AG09319 (cell line): ENCODE results near the gene ZNF684.
A peak's percentile ranks its signal among the peaks of the same experiment; 100 is the strongest.
"Not testable (repeated sequence)": the region's sequence is repeated elsewhere in the genome, so short reads cannot be mapped to it uniquely, and the experiment has no call there.

Experiments used
- DNase-seq: peaks from one replicate; pipeline ENCODE4 v3.0.0-alpha.2; 2010; ENCODE audit warnings: low read depth; ENCODE audit errors: extremely low read depth
- TF ChIP-seq, protein P1 (sequence below): IDR thresholded peaks from 2 replicates; pipeline ENCODE4 v1.5.1; 2011; ENCODE audit warnings: low read depth, mild to moderate bottlenecking, inconsistent platforms, low read length, moderate library complexity

The ZNF684 gene

GRCh38 chr1:40532062-40532389 lies 589 bp downstream of the ZNF684 start:
- TF ChIP-seq, protein P1, sequence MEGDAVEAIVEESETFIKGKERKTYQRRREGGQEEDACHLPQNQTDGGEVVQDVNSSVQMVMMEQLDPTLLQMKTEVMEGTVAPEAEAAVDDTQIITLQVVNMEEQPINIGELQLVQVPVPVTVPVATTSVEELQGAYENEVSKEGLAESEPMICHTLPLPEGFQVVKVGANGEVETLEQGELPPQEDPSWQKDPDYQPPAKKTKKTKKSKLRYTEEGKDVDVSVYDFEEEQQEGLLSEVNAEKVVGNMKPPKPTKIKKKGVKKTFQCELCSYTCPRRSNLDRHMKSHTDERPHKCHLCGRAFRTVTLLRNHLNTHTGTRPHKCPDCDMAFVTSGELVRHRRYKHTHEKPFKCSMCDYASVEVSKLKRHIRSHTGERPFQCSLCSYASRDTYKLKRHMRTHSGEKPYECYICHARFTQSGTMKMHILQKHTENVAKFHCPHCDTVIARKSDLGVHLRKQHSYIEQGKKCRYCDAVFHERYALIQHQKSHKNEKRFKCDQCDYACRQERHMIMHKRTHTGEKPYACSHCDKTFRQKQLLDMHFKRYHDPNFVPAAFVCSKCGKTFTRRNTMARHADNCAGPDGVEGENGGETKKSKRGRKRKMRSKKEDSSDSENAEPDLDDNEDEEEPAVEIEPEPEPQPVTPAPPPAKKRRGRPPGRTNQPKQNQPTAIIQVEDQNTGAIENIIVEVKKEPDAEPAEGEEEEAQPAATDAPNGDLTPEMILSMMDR: no peak

DNA sequence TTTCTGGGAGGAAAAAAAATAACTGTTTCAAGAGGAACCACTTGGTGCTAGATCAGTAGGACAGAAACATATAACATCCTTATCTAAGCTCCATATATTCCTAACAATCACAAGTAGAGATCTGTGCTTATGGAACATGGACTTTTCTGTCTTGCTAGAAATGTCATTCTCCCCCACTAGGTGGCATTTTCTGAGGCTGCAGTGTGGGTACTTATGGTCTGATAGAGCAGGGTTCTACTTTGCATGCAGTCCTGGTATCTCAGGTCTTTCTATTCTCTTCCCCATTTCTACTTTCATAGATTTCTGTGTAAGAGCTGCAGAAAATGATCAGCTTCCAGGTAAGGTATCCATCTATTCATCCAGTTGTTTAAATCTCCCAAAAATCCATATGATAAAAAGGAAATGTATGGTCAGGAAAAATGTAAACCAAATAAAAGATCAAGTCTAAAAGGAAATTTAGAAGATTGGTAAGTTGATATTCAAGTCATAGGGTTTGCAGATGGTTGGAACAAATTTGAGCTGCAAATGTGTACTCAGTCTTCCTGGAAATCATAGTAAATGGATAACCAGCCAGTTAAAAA lies 1.5 kb downstream of the ZNF684 start:
- no peak for DNase-seq
- TF ChIP-seq, protein P1: peak; percentile 62

More at GRCh38 chr1:40532062-40532389, 589 bp downstream of the ZNF684 start:
- DNase-seq: no peak

- TF ChIP-seq, protein P1: no peak
- no peak for DNase-seq
Measured at GRCh38 chr1:40534589-40534988, 3.2 kb downstream of the ZNF684 start.

DNA sequence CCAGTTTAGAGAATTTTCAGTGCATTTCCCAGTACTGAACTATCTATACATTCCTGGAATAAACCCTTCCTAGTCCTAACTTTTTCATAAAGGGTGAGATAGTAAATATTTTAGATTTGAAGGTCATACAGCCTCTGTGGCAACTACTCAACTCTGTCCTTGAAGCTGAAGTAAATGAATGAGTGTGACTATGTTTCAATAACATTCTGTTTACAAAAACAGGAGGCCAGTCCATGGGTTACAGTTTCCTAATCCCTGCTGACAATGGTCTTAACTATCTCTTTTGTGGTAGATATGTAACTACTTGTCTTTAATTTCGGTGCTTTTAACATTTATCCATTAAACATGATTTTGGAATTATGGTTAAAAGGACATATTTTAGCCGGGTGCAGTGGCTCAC lies 4.3 kb downstream of the ZNF684 start:
- DNase-seq: no peak
- TF ChIP-seq, protein P1: no peak

- no peak for DNase-seq
- TF ChIP-seq, protein P1: no peak
Measured at GRCh38 chr1:40539338-40539737, 7.9 kb downstream of the ZNF684 start.

DNA sequence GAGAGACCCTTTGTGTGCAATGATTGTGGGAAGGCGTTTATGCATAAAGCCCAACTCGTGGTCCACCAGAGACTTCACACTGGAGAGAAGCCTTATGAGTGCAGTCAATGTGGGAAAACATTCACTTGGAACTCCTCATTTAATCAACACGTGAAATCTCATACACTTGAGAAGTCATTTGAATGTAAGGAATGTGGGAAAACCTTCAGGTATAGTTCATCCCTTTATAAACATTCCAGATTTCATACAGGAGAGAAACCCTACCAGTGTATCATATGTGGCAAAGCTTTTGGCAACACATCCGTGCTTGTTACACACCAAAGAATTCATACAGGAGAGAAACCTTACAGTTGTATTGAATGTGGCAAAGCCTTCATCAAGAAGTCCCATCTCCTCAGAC lies 15.5 kb downstream of the ZNF684 start:
- DNase-seq: no peak
- TF ChIP-seq, protein P1: no peak

GRCh38 chr1:40553017-40553416 lies 21.6 kb downstream of the ZNF684 start:
- DNase-seq: no peak
- TF ChIP-seq, protein P1: no peak

GRCh38 chr1:40554807-40555206 lies 23.4 kb downstream of the ZNF684 start:
- DNase-seq: not testable (repeated sequence)
